Activated T-helper 9 cell treated with anti-CD3 and anti-CD28 coated beads, Interleukin-2, amount 50 U/mL, for 16 hours (primary cell): ENCODE results near the gene FHAD1.
"Not testable (repeated sequence)": the region's sequence is repeated elsewhere in the genome, so short reads cannot be mapped to it uniquely, and the experiment has no call there.

Experiments
- DNase-seq: peaks from one replicate; pipeline ENCODE4 v3.0.0-alpha.2; 2020; ENCODE audit warnings: low read depth

FHAD1 gene

DNA sequence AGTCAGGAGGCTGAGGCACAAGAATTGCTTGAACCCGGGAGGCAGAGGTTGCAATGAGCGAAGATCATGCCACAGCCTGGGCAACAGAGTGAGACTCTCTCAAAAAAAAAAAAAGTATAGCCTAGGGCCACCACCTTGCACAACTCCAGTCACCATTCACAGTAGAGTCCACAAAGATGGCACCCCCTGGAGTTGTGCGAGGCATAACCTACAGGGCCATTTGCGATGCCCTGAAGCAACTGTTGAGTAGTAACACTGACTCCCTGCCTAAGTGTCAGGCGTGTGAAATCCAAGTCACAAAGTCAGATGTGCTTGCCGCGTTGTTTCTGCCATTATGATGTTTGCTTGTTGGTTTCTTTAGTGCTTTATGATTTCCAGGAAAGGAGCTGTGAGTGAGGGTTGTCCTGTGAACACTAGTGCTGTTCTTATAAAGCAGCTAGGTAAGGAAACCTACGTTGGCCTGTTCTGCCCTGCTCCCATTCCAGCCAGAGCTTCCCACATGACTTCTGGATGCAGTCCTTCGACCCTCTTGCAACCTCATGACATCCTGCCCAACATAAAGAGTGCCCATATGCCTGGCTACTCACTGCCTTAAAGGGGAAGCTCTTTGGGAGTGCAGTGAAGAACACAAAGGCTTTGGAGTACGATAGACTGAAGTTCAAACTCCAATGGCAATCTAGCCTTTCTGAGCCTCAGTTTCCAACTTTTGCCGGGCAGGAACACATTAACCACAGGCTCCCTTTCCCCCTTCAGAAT, 29.8 kb downstream of the FHAD1 start:
- no peak for DNase-seq

DNA sequence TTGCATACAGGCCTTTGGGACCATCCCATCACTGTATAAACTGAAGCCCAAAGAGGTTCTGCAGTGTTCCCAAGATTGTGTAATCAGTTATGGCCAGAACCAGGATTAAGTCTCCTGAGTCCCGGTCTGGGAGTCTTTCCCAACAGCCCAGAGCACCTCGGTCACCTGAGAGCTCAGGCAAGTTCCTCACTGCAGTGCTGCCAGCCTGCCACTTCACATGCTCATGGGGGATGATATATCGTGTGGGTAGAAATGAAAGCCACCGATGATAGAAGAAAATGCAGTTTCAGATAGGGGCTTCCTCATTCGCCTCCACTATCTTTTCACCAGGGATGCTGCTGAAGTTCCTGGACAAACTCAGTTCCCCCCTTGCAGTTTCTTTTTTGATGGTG, 30.4 kb downstream of the FHAD1 start:
- no peak for DNase-seq

DNA sequence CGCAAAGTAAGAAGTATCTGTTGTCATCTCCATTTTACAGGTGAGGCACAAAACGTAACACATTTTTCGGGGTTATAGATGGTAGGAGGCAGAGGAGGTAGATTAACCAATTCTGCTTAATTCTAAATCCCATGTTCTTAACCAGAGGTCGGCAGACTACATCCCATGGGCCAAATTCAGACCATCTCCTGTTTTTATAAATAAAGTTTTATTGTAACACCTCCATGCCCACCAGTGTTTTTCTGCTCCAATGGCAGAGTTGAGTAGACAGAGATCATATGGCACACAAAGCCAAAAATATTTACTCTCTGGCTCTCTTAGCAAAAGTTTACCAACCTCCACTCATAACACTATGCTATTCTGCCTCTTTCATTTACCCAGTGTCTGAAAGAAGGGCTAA, 30.9 kb downstream of the FHAD1 start:
- DNase-seq = no peak

DNA sequence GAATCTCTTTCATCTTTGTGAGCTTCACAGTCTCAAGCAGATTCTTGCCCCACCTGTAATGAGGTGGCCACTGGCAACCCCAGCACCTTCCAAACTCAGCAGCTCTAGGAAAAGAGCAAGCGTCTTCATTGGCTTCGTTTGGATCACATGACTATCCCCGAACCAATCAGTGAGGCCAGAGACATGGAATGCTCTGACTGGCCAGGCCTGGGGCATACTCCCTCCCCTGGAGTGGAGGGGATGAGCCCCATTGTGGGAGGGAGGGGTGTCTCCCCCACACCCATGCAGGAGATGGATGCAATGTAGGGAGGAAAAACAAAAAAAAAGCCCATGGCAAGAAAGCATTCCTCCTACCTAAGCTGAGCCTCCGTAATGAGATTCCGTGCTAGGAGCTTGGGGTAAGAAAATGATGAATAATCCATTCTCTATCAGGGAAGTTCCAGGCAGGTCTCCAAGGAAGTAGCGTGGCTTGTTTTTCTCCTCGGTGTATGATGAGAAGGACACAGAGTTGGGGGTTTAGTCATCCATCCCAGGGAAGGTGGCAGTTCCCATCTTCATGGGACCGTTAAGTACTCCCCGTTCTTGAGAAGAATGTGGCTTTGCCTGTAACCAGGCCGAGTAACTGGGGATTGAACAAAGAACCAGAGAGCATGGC, 32.7 kb downstream of the FHAD1 start:
- DNase-seq = no peak

DNA sequence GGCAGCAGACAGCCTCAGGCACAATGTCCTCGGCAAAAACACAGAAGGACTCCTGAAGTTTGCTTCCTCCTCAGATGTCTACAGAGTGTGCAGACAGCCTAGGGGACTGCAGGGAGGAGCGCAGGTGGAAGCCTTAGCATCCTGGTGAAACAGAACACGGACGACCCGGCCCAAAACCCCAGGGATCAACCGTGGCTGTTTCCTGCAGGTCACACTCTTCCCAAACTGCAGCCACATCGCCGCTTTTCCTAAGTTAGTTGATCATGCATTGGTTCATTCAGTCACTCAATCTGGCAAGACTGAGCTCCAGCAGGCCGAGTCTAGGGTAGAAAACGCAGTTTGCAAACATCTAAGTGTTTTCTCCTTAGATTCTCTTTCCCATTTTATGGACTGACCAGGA, 33.4 kb downstream of the FHAD1 start:
- no peak for DNase-seq

- no peak for DNase-seq
These were observed 35.0 kb downstream of the FHAD1 start for GRCh38 chr1:15282038-15282437.

- no peak for DNase-seq
These were observed 35.9 kb downstream of the FHAD1 start for GRCh38 chr1:15282810-15283474.

DNA sequence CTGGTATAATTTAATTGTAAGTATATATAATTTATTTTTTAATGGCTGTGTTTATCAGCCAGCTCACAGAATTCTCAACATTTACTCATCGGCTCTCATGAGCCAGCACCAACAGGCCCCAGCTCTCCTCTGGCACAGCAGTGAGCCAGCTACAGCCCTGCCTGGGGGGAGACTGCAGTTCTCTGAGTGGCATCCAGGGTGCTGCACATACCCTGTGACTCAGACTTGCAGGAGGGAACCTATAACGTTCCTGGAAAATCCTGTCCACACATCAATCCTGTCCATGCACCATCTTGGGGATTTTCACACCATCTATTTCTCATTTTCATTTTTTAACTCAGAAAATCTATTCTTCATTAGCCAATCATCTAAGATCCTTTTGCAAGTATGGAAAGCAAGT, 36.5 kb downstream of the FHAD1 start:
- no peak for DNase-seq

DNA sequence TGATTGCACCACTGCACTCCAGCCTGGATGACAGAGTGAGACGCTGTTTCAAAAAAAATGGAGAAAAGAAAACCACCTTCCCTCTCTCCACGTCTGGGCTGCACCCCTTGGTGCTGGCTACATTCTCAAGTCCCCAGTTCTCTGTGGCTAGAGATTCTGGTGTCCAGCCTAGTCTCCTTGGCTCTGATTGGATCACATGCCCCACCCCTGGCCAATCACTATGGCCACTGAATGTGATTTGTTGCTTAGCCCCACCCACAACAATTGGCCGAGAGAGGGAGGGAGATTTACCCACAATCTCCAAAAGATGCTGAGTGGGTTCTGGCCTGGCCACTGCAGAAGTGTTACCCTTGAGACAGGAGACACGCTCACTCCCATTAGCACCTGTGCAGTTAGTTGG, 39.4 kb downstream of the FHAD1 start:
- no peak for DNase-seq

DNA sequence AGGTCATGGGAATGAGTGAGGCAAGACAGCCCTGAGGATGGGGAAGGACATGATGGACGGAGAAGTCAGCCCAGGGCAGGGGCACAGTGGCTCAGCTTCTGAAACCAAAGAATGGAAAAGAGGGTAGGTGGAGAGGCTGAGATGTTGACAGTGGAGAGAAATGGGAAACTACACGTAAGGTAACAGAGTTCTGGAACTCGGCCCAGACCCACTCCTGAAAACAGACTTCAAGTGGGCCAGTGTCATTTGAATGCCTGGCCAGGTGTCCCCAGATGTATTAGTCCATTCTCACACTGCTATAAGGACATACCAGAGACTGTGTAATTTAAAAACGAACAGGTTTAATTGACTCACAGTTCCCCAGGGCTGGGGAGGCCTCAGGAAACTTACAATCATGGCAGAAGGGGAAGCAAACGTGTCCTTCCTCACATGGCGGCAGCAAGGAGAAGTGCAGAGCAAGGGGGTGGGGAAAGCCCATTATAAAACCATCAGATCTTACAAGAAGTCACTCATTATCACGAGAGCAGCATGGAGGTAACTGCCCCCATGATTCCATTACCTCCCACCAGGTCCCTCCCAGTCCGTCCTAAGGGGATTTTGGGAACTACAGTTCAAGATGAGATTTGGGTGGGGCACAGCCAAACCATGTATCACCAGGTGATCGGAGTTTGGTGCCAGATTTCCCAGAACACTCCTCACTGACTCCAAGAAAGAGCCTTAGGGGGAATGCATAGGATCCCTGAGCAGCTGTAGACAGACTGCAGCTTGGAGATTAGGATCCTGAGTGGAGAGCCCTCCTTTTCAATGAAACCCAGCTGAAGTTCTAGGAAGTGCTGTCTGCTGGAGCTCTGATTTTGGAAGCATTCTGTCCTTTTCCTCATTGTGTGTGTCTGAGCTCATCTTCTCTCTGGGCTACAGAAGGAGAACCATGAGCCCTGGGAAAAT, 40.3 kb downstream of the FHAD1 start:
- DNase-seq = no peak

- DNase-seq = no peak
These were observed 41.3 kb downstream of the FHAD1 start for GRCh38 chr1:15288173-15288926.

GRCh38 chr1:15289251-15289651, 42.2 kb downstream of the FHAD1 start:
- DNase-seq = no peak

GRCh38 chr1:15290382-15290781, 43.4 kb downstream of the FHAD1 start:
- DNase-seq = no peak

DNA sequence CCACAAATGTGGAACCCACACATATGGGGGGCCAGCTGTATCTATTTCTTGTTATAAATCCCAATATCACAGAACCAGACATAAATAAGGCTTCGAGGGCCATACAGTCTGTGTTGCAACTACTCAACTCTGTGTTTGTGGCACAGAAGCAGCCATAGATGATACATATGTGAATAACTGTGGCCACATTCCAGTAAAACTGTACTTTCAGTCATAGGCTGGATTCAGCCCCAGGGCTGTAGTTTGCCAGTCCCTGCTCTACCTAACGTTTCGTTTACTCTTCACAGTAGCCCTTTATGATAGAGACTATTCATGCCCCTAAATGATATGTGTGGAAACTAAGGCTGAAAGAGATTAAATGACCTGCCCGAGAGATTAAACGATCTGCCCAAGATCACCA, 48.7 kb downstream of the FHAD1 start:
- no peak for DNase-seq

- DNase-seq = no peak
These were observed 49.7 kb downstream of the FHAD1 start for GRCh38 chr1:15296585-15297321.

GRCh38 chr1:15297975-15298374, 51.0 kb downstream of the FHAD1 start:
- not testable (repeated sequence) for DNase-seq

- DNase-seq = no peak
These were observed 52.2 kb downstream of the FHAD1 start for GRCh38 chr1:15299179-15299578.

- DNase-seq = no peak
These were observed 52.8 kb downstream of the FHAD1 start for GRCh38 chr1:15299806-15300205.

DNA sequence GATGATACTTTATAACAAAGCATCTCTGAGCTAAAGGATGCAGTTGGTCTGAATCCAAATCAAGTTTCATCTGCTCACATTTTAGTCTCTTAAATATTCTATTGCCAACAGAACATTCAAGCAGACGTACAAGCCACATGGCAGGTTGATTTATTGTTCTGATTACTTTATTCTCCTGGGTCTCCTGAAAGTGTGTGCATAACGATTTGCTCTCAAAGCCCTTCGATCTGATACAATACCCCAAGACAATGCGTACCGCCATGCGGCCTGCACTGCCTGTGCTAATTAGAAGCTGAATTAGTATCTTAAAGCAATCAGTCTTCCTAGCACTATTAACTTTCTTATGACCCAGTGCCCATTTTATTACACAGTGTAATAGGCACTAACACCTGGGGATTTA, 56.9 kb downstream of the FHAD1 start:
- no peak for DNase-seq

- peak; percentile 61 for DNase-seq
These were observed 57.9 kb downstream of the FHAD1 start for GRCh38 chr1:15304708-15305467.
